Smooth muscle cell (in vitro differentiated cells): ENCODE results near the gene FLNB. TPM values are rescaled to one million over a fixed set of nuclear protein-coding genes. Genes with fewer than 3 reads are reported as not detected.

ENCODE experiments used
- DNase-seq: peaks from one replicate; lab custom pipeline; 2025; ENCODE audit not compliant: unreplicated experiment; lab: John Stamatoyannopoulos, UW
- H2AFZ ChIP-seq: fragments of 200-600 bp; sonication (generic); 2 replicates; pipeline ENCODE4 v1.6.0; 2016; ENCODE audit warnings: antibody characterized with exemption, low read depth, mild to moderate bottlenecking
- H3F3A ChIP-seq: fragments of 200-600 bp; sonication (generic); 2 replicates; pipeline ENCODE4 v1.6.0; 2017; ENCODE audit warnings: antibody characterized with exemption, low read depth
- H3K27ac ChIP-seq: fragments of 200-600 bp; sonication (generic); 2 replicates; pipeline ENCODE4 v1.5.1; 2016; ENCODE audit warnings: low read depth, mild to moderate bottlenecking
- H3K27me3 ChIP-seq: fragments of 200-600 bp; sonication (generic); 2 replicates; pipeline ENCODE4 v1.6.1; 2016; ENCODE audit warnings: low read depth, mild to moderate bottlenecking
- H3K36me3 ChIP-seq: fragments of 200-600 bp; sonication (generic); 2 replicates; pipeline ENCODE4 v1.5.1; 2016; ENCODE audit warnings: low read depth
- H3K4me1 ChIP-seq: fragments of 200-600 bp; sonication (generic); 2 replicates; pipeline ENCODE4 v1.5.1; 2016; ENCODE audit warnings: low read depth
- H3K4me2 ChIP-seq: fragments of 200-600 bp; sonication (generic); 2 replicates; pipeline ENCODE4 v1.6.0; 2016; ENCODE audit warnings: mild to moderate bottlenecking
- H3K4me3 ChIP-seq: fragments of 200-600 bp; sonication (generic); 2 replicates; pipeline ENCODE4 v1.5.1; 2016; ENCODE audit warnings: mild to moderate bottlenecking
- H3K79me2 ChIP-seq: fragments of 200-600 bp; sonication (generic); 2 replicates; pipeline ENCODE4 v1.6.0; 2016; ENCODE audit warnings: low read depth, mild to moderate bottlenecking
- H3K9ac ChIP-seq: fragments of 200-600 bp; sonication (generic); 2 replicates; pipeline ENCODE4 v1.6.0; 2016; ENCODE audit warnings: low read depth
- H3K9me3 ChIP-seq: fragments of 200-600 bp; sonication (generic); replicated peaks from 2 replicates; pipeline ENCODE4 v1.5.1; 2016; ENCODE audit warnings: low read depth
- H4K20me1 ChIP-seq: fragments of 200-600 bp; sonication (generic); 2 replicates; pipeline ENCODE4 v1.6.0; 2016; ENCODE audit warnings: low read depth
- WGBS: methylation state at CpG from one replicate; pipeline ENCODE4 v1.1.7; 2016; ENCODE audit warnings: low lambda C conversion rate; 5-methylcytosine and 5-hydroxymethylcytosine counted together
- polyA plus RNA-seq: library from polyadenylated mRNA; unstranded; fragments of >200 nt; fragmentation: Nextera tagmentation; extraction: Ambion mirVana; gene quantifications from 2 replicates; pipeline ENCODE4 v1.2.1, GENCODE V29; 2016
- total RNA-seq: library from RNA; depleted of rRNA; stranded (reverse); fragments of >200 nt; gene quantifications from 2 replicates; pipeline ENCODE4 v1.2.3, GENCODE V29; 2014
- TF ChIP-seq, protein P1 (sequence below): fragments of 200-600 bp; sonication (generic); IDR thresholded peaks from 2 replicates; pipeline ENCODE4 v1.5.1; 2017; ENCODE audit warnings: borderline replicate concordance, mild to moderate bottlenecking, antibody characterized with exemption; ENCODE audit not compliant: insufficient read depth, poor library complexity, severe bottlenecking

The FLNB gene
- total and polyA plus RNA-seq, 2 experiments from 2014 or later: 52.7 to 145 TPM

- Histone ChIP-seq H4K20me1 (peaks cover 26% of the 10 kb centered on the region), H3K36me3 (peaks cover 16% of the 10 kb centered on the region), H3K4me3 (no peak overlapping the region), H3K27ac (no peak overlapping the region), H3K27me3 (no peaks in the 10 kb centered on the region), H2AFZ (no peak overlapping the region), H3K79me2 (no peaks in the 10 kb centered on the region), H3K9ac (no peak overlapping the region), H3K9me3 (no peaks in the 10 kb centered on the region), H3K4me1 (peaks cover 6% of the 10 kb centered on the region), H3K4me2 (no peak overlapping the region), H3F3A (peaks cover 13% of the 10 kb centered on the region)
- 97% methylated on average over 7 of the region's 7 CpGs for WGBS
- TF ChIP-seq, protein P1, sequence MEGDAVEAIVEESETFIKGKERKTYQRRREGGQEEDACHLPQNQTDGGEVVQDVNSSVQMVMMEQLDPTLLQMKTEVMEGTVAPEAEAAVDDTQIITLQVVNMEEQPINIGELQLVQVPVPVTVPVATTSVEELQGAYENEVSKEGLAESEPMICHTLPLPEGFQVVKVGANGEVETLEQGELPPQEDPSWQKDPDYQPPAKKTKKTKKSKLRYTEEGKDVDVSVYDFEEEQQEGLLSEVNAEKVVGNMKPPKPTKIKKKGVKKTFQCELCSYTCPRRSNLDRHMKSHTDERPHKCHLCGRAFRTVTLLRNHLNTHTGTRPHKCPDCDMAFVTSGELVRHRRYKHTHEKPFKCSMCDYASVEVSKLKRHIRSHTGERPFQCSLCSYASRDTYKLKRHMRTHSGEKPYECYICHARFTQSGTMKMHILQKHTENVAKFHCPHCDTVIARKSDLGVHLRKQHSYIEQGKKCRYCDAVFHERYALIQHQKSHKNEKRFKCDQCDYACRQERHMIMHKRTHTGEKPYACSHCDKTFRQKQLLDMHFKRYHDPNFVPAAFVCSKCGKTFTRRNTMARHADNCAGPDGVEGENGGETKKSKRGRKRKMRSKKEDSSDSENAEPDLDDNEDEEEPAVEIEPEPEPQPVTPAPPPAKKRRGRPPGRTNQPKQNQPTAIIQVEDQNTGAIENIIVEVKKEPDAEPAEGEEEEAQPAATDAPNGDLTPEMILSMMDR: no peak
- no peak for DNase-seq
Measured at GRCh38 chr3:58168498-58168897, 160.3 kb downstream of the FLNB start.

GRCh38 chr3:58169371-58169770, 161.1 kb downstream of the FLNB start:
- no peak for DNase-seq
- no peak overlapping the region for H3K4me3 ChIP-seq
- 100% methylated on average over 9 of the region's 9 CpGs for WGBS
- H3K27me3 ChIP-seq: no peaks in the 10 kb centered on the region
- H4K20me1 ChIP-seq: peaks cover 26% of the 10 kb centered on the region
- no peak overlapping the region for H2AFZ ChIP-seq
- no peaks in the 10 kb centered on the region for H3K79me2 ChIP-seq
- TF ChIP-seq, protein P1: no peak
- H3K27ac ChIP-seq: no peak overlapping the region
- H3F3A ChIP-seq: peaks cover 13% of the 10 kb centered on the region
- H3K9me3 ChIP-seq: no peaks in the 10 kb centered on the region
- H3K4me1 ChIP-seq: peaks cover 6% of the 10 kb centered on the region
- no peak overlapping the region for H3K9ac ChIP-seq
- H3K4me2 ChIP-seq: no peak overlapping the region
- peaks cover 16% of the 10 kb centered on the region for H3K36me3 ChIP-seq

GRCh38 chr3:58170376-58170775, 162.2 kb downstream of the FLNB start:
- H3K9ac ChIP-seq: no peak overlapping the region
- peaks cover 16% of the 10 kb centered on the region for H3K36me3 ChIP-seq
- no peak overlapping the region for H3K4me2 ChIP-seq
- peaks cover 1% of the 10 kb centered on the region for H3K4me1 ChIP-seq
- H3K79me2 ChIP-seq: no peaks in the 10 kb centered on the region
- H3K9me3 ChIP-seq: no peaks in the 10 kb centered on the region
- no peak overlapping the region for H3K4me3 ChIP-seq
- peaks cover 25% of the 10 kb centered on the region for H4K20me1 ChIP-seq
- H3F3A ChIP-seq: peaks cover 13% of the 10 kb centered on the region
- no peak for DNase-seq
- no peak overlapping the region for H2AFZ ChIP-seq
- TF ChIP-seq, protein P1: no peak
- no peaks in the 10 kb centered on the region for H3K27me3 ChIP-seq
- H3K27ac ChIP-seq: no peak overlapping the region
- WGBS: 93% methylated on average over 11 of the region's 11 CpGs

DNA sequence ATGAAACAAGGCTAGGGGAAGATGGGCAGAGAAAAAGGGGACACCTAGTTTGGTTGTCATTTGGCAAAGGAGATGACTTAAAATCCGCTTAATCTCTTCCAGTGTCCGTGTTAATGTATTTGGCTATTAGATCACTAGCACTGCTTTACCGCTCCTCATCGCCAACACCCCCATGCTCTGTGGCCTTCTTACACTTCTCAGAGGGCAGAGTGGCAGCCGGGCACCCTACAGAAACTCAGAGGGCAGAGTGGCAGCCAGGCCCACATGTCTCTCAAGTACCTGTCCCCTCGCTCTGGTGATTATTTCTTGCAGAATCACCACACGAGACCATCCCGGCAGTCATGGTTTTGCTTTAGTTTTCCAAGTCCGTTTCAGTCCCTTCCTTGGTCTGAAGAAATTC, 162.9 kb downstream of the FLNB start:
- H3K9ac ChIP-seq: no peak overlapping the region
- TF ChIP-seq, protein P1: no peak
- H4K20me1 ChIP-seq: peaks cover 17% of the 10 kb centered on the region
- H3K9me3 ChIP-seq: no peaks in the 10 kb centered on the region
- peaks cover 16% of the 10 kb centered on the region for H3K36me3 ChIP-seq
- H3K4me3 ChIP-seq: no peak overlapping the region
- H3F3A ChIP-seq: peaks cover 11% of the 10 kb centered on the region
- no peak for DNase-seq
- H3K79me2 ChIP-seq: no peaks in the 10 kb centered on the region
- H3K4me1 ChIP-seq: no peaks in the 10 kb centered on the region
- H3K27ac ChIP-seq: no peak overlapping the region
- 95% methylated on average over 9 of the region's 9 CpGs for WGBS
- H3K27me3 ChIP-seq: no peaks in the 10 kb centered on the region
- H3K4me2 ChIP-seq: no peak overlapping the region
- H2AFZ ChIP-seq: no peak overlapping the region
